Endometrium (tissue), 2 donors: ENCODE data around the gene PCDH11X.
"Not testable (repeated sequence)": the region's sequence is repeated elsewhere in the genome, so short reads cannot be mapped to it uniquely, and the experiment has no call there.

Experiments used
- FAIRE-seq: peaks from 2 replicates; lab custom pipeline; 2012; peaks lifted over from hg19 to GRCh38; lab: Jason Lieb, UNC
- donor health status: control.
- donor health status: control.

PCDH11X gene

GRCh38 chrX:91779135-91779534 lies at the start of gene PCDH11X:
TSS of gene PCDH11X (plus strand) at chrX:91779375. CDS start at chrX:91835505, 56,130 bp downstream.
- not testable (repeated sequence) for FAIRE-seq

- not testable (repeated sequence) for FAIRE-seq
Observed at GRCh38 chrX:91747446-91747845, 31.7 kb upstream of the PCDH11X start.

- not testable (repeated sequence) for FAIRE-seq
Observed at GRCh38 chrX:91753022-91753421, 26.2 kb upstream of the PCDH11X start.

- FAIRE-seq, result peak; percentile 93
Observed at GRCh38 chrX:91770619-91771488, 8.3 kb upstream of the PCDH11X start.

- FAIRE-seq, result not testable (repeated sequence)
Observed at GRCh38 chrX:91773943-91774342, 5.2 kb upstream of the PCDH11X start.

GRCh38 chrX:91780008-91780407 lies 833 bp downstream of the PCDH11X start:
- not testable (repeated sequence) for FAIRE-seq

- not testable (repeated sequence) for FAIRE-seq
Observed at GRCh38 chrX:91780698-91781097, 1.5 kb downstream of the PCDH11X start.

GRCh38 chrX:91781553-91782298 lies 2.6 kb downstream of the PCDH11X start:
- not testable (repeated sequence) for FAIRE-seq

GRCh38 chrX:91782825-91783224 lies 3.6 kb downstream of the PCDH11X start:
- not testable (repeated sequence) for FAIRE-seq

- FAIRE-seq, result not testable (repeated sequence)
Observed at GRCh38 chrX:91817537-91817936, 38.4 kb downstream of the PCDH11X start.

GRCh38 chrX:91825321-91825720 lies 46.1 kb downstream of the PCDH11X start:
- not testable (repeated sequence) for FAIRE-seq
